SKM-1 (cell line): ENCODE results near the gene ZMYND8.

Source experiments
- DNase-seq: peaks from one replicate; lab custom pipeline; 2025; ENCODE audit not compliant: unreplicated experiment; lab: John Stamatoyannopoulos, UW

ZMYND8 gene

DNA sequence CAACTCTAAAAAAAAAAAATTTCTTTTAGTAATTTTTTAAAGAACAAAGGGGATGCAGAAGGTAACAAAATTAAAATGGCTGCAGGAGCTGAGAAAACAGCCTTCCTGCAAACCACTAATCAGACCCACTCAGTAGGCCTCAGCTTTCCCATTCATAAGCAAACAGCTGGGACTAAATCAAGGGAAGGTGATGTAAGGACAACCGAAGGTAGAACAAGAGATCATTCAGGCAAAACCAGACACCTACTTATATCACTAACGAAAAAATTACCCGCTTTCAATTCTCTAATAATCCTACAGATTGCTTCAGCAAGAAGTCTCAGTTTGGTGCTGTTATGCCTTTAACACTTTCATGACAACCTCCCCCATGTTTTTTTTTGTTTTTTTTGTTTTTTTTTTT is 124.0 kb downstream of the ZMYND8 start:
- DNase-seq, result no peak

DNA sequence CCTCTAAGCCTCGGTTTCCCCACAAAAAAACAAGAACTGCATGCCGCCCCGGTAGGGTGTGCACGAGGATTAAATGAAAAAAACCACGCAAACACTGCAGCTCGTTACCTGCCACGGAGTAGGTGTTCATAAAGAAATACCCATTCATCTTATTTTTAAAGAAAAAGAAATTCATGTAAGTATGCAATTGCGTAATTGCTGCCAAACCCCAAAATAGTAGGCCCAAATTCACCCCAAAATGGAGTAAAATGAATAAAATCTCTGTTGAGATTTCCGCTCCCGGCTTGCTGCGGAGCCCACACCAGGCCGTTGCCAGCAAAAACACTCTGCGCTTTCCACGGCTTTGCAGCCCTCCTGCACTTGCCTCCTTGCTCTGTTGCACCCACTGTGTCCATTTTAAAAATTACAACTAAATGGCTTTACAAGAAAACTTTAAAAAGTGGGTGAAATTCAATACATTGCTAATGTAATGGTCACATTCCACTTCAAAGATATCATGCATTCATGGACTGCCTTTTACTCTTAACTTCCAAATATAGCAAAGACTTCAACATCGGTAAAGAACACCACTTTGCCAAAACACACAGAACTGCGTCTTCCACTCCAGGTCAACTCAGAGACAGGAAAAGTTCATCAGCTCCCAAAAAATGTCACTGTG is 125.0 kb downstream of the ZMYND8 start:
- DNase-seq, result no peak

DNA sequence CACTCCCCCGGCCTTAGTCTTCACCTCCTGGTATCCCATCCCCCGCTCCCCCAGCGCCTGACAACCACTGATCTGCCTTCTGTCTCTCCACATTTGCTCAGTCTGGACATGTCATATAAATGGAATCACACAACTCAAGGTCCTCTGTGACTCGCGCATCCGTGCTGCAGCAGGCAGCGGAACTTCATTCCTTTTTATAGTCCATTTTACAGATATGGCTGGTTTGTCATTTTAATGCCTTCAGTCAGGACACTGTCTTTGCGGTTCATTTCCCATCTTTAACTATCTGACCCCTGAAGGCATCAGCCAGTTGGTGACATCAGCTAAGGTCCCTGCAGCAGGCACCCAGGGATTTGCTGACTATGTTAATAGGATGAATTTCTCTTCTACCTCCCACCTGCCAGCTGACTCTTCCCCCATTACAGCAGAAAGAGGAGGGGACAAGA is 125.7 kb downstream of the ZMYND8 start:
- DNase-seq, result no peak

DNA sequence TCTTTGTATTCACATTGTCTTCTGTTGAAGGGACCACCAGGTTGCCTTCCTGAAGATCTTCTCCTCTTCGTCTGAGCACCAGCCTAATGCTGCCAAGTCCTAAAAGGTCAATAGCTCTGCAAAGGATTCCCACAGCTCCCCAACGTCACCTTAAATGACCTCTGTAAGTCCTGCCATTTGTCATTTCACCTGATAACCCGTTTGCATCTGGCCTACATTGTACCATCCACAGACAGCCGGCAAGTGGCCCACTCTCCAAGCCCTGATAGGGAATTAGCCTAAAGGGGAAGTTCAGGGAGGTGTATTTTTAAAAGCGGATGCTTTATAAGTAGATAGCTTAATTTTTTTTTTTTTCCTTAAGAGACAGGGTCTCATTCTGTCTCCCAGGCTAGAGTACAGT is 127.8 kb downstream of the ZMYND8 start:
- DNase-seq, result no peak

DNA sequence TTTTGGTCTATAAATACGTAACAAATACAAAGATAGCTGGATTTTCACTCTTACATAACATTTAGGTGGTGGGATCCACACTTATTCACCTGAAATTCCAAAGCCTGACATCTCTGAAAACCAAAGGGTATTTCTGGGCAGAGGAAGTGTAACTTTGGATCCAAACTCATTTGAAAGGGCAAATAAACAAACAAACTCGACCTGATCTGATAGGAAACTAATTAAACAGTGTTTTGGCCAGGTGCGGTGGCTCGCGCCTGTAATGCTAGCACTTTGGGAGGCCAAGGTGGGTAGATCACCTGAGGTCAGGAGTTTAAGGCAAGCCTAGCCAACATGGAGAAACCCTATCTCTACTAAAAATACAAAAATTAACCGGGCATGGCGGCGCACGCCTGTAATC is 128.9 kb downstream of the ZMYND8 start:
- DNase-seq, result no peak

DNA sequence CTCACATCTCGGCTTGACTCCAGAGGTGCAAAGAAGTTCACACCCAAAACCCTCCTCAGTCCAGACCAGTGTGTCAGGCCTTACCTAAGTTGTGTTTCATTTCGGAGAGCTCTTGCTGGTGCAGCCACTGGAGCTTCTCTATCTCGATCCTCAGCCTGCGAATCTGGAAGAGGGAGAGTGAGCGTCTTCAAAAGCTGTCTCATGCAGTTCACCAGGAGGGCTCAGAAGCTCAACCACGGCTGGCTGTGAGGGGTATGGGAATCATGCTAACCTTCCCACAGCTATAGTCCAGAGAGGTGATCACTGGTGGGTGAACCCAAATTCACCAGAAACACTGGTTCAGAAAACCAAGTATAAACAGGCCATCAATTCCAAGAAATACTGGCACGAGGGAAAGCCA is 129.4 kb downstream of the ZMYND8 start:
- no peak for DNase-seq

DNA sequence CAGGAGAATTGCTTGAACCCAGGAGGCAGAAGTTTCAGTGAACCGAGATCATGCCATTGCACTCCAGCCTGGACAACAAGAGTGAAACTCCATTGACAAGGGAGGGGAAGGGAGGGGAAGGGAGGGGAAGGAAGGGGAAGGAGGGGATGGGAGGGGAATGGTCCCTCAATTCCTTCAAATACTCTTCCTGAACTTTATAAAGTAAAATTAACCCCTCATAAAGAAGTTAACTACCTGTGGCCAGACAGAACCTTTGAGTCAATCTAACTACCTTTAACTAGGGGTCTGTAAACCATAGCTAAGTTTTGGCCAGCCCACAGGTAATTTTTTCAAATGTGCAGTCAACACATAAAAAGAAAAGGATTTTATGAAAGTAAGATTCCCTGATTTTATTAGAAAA is 131.0 kb downstream of the ZMYND8 start:
- DNase-seq, result no peak

DNA sequence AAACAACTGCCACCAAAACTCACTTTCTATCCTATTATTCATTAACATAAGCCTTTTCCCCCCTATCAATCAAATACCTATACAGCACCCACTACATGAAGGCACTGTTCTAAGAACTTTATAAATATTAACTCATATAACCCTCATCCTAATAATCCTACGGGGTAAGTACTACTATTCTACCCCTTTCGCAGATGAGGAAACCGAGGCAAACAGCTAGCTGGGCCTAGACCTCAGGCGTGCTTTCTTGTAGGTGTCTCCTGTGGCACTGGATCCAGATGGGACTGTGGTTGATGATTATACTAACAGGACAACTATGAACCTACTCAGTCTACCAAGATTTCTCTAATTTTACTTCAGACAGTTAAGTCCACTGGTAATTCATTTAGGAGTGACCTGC is 131.6 kb downstream of the ZMYND8 start:
- no peak for DNase-seq

DNA sequence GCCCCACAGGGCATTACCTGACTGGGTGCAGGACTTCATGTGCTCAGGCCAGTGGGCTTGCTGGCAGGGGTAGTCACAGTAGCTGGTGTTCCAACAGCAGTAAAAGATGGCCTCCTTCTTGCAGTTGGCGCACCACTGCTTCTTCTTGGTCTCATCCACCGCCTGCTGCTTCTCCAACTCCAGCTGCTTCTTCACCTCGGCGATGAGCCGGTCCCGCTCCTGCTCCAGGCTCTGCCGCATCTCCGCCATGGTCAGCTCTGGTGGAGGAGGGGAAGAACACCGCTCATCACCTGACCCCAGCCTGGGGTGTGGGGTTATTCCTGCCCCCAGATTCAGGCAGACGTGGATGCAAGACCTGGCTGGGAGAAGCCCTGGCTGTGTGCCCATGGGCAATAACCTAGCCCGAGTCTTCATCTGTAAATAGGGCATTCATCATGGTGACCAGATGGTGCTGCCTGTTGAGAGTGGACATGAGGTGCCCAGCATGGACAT is 132.2 kb downstream of the ZMYND8 start:
- DNase-seq, result no peak

DNA sequence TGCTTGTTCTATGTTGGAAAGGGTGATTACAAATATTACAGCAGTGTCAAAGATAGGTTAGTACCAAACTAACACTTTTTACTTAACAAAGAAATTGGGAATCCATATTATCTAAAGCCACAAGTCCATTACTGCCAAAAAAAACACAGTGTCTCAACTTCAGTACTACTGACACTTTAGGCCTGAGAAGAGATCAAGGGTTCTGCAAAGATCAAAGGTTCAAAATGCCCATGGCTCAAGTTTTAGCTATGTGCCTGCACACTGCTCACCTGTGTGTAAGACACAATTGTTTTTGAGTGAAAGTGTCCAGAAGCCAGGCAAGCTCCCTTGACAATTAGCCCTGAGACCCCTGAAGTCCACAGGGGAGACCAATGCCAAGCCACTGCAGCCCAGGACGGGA is 132.6 kb downstream of the ZMYND8 start:
- no peak for DNase-seq

DNA sequence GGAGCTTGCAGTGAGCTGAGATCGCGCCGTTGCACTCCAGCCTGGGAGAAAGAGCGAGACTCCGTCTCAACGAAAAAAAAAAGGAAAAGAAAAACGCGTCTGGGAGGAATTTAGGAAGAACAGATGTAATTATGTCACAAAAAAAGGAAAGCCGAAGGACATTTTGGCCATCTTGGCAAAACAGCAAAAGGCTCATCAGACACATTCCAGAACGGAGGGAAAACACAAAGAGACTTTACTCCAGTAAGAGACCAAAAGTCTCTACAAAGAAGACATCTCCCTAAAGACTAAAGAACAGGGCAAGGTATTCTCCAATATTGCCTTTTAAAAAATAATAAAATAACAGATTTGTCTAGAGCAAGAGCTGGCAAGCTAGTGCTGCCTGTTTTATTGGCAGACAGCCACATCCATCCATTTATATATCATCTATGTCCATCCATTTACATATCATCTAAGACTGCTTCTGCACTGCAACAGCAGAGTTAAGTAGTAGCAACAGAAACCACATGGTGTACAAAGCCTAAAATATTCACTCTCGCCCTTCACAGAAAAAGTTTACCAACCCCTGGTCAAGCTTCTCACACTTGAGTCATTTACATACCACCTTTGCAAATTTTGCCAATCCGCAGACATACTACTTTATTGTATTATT is 133.9 kb downstream of the ZMYND8 start:
- DNase-seq, result no peak

DNA sequence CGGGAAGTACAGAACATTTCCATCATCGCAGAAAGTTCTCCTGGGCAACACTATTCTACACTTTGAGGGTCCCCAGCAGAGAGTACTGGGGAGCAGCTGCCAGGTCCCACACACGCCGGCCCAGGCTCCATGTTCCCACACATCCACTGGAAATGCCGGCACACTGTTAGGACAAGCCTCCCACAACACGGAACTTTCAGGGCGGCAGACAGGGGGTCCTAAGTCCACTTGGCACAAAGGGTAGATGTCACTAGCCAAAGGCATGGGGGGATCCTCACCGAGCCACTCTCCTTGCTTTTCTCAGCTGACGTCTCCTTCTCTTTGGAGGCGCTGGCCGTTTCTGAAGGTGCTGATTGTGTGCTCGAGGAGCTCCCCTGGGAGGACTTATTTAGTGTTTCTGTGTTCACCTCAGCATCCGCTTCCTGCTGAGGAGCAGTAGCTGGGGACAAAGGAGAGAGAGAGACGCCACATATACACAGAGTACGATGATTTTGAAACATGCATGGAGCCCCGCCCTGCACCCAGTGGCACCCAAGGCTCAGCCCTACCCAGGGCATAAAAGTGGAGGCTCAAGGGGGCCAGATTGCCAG is 135.4 kb downstream of the ZMYND8 start:
- no peak for DNase-seq

DNA sequence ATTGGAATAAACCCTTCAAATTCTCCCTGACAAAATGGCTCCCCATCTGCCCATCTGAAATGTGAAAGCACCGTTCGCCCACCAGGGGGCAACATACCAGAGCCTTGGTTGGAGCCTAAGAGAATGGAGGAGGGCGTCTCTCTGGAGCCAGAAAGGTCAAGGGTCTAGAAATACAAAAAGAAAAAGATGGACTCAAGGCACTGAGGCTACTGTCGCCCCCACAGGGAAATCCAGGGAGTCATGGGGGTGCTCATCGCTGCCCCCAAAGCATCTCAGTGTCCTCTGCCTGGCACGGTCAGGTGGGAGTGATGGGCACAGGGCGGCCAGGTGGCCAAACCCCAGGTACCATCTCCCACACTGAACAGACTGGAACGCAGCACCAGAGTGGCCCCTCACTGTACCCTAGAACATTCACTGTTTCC is 136.3 kb downstream of the ZMYND8 start:
- peak; percentile 18 for DNase-seq

DNA sequence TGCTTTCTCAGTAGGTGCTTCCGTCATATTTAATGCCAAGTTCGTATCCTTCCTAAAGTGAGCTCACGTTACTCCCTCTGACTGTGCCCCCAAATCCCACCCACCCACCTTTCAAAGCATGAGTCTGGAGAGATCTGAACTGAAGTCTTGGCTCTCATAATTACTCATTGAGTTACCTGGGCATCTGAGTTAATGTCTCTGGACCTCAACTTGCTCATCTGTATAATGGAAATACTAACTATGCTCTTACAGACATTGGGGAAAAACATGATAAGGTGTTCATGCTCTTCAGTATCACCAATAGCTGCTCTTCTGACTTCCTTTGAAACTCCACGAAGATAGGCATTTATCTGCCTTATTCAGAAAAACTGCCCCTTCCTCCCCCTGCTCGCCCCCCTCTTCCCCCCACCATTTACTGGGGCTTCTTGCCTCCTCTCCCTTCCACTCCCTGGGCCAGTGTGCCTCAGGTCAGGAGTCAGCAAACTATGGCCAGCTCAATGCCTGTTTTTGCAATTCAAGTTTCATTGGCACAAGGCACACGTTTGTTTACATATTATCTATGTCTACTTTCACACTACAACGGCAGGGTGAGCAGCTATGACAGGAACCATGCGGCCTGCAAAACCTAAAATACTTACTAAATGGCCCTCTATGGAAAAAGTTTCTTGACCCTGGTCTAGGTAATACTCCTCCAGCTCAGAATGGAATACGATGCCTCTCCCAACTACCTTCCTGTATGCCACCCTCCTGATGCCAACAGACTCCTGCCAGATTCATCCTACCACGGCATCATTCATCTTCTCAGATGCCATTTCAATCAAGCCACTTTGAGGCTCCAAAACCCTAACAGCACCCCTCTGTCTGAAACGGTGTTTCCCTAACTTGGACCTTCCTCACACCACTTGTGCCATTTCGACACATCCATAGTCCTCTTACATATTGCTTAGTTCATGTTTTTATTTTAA is 138.7 kb downstream of the ZMYND8 start:
- no peak for DNase-seq

DNA sequence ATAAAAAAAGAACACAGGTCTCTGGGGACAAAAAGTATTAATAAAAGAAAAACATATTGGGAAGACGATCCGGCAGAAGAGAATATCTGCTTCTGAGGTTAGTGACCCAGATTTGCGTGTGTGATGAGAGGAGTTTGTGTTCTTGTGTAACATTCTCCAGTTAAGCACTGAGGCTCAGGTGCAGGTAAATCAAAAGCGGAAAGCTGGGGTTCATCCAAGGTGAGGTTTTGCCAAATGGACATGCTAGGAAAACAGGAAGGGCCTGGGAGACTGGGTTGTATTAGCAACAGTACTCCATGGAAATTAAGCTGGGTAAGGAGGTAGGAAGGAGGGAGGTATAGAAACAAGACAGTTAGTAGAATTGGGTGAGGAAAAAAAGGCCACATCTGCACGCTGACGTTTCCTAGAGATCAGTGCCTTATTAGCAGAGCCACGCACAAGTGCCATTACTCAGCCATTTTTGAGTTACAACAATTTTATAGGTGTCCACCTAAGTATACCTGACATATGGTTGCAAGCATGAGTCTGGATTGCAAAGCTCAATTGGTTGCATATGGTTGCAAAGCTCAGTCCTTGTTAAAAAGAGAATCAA is 139.6 kb downstream of the ZMYND8 start:
- no peak for DNase-seq

DNA sequence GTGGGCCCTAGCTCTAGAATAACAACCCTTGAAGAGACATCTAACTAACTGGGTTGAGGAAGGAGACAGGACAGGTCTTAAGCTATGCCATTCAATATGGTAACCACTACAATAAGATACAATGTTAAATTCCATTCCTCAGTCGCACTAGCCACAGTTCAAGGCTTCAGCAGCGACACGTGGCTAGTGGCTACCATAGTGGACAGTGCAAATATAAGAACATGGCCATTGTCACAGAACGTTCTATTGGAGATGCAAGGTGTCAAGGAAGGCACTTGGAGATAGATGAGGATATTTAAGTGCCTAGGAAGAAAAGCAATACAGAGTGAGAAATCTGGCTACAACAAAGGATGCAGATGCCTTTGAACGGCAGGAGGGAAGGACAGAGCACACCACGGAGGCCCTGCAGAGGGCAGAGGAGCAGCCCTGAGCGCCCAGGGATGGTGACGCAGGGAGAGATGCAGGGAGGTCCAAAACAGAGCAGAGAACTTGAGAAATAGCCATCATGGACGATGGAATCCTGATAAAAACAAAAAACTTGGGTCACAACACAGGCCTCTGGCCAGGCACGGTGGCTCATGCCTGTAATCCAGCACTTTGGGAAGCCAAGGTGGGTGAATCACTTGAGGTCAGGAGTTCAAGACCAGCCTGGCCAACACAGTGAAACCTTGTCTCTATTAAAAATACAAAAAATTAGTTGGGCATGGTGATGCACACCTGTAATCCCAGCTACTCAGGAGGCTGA is 140.7 kb downstream of the ZMYND8 start:
- DNase-seq, result no peak

DNA sequence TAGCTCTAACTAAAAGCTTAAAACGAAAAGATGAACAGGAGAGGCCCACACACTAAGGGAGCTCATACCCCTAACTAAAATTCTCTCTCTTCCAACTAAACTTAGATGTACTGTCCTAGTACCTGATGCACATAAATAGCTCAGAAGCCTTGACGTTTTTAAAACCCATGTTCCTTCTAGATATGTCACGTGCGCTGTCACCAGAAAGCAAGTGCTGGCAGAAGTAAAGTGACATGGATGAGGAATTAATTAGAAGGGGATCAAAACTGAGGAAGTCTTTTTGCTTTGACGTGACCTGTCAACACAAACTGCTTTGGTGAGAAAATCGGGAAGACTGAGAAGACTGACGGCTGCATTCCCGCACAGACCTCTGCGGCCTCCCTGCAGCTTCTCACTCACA is 142.5 kb downstream of the ZMYND8 start:
- DNase-seq, result no peak

DNA sequence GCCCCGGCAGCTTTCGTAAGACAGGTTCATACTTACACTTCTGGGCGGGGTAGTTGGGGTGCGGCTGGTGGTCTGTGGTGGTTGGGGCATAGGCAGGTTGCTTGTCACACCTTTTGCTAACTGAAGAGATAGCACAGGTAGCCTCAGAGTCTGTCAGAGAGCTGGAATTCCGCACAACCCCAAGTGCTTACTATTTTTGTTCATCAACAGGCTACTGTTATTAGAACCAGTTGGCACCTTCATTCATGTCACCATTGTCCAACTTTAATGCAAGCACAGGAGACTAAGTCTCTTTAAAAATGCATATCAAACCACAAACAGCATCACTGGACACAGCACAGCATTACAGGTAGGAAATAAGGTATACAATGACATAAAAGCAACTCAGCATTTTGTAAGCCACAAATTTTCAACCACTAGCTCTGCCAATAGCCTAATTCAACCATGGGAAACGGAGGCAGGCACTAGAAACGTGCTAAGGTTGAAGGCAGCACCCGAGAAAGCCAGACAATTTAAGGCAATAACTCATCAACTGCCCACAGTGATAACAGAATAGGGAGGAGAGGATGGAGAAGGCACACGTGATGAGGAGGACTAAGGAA is 143.8 kb downstream of the ZMYND8 start:
- DNase-seq, result no peak

DNA sequence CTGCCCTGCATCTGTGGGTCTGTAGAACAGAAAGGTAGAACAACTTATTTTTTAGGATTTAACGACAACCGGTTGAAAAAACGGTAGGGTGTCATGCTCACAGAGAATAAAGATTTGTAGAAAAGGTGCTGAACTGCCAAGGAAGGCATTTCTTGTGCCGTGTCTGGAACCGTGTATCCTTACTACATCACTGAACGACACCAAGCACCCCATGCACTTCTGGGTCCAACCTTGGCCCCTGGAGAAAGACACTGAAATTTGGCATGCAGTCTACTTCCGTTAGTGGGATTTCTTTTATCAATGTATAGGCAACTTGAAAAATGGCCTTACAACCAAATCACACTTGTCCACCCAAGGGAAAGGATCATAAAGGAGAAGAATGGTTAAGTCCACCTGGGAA is 145.5 kb downstream of the ZMYND8 start:
- no peak for DNase-seq

DNA sequence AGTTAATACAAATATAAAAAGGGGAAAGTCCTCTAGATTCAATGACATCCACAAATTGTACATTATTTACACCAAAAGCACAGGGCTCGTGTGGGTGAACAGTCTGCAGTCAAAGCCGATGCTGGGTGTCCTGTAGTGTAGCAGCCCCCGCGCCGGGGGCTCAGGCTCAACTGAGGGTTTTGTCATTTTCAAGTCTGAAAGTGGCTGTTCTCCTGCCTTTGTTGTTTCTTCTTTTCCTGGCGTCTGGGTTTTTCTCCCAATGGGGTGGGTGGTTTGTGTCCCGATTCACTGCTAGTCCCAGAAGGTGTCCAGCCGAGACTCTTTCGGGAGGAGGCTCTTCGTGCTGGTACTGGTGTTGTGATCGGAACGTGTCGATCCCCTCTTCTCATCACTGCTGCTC is 146.0 kb downstream of the ZMYND8 start:
- no peak for DNase-seq
